H54 (cell line): ENCODE results near the gene LMF1.
"Not testable (repeated sequence)": the region's sequence is repeated elsewhere in the genome, so short reads cannot be mapped to it uniquely, and the experiment has no call there.

ENCODE experiments used
- DNase-seq: peaks from one replicate; pipeline ENCODE4 v3.0.0; 2011; ENCODE audit warnings: low spot score, mixed read lengths; ENCODE audit not compliant: insufficient read length
- FAIRE-seq: peaks from 3 replicates; lab custom pipeline; 2011; peaks lifted over from hg19 to GRCh38; lab: Jason Lieb, UNC
- POLR2A ChIP-seq: IDR thresholded peaks from 2 replicates; pipeline ENCODE4 v1.6.1; 2011; ENCODE audit warnings: low read depth, mild to moderate bottlenecking, low read length

Gene LMF1

GRCh38 chr16:844638-845350, 126.0 kb downstream of the LMF1 start:
- FAIRE-seq (no peak), DNase-seq (no peak)
- no peak for TF ChIP-seq POLR2A

- no peak for DNase-seq
- FAIRE-seq = no peak
- TF ChIP-seq POLR2A = no peak
Observed at GRCh38 chr16:843771-844170, 127.0 kb downstream of the LMF1 start.

GRCh38 chr16:842711-843560, 127.8 kb downstream of the LMF1 start:
- TF ChIP-seq POLR2A = no peak
- DNase-seq = no peak
- FAIRE-seq = no peak

- DNase-seq = no peak
- no peak for FAIRE-seq
- TF ChIP-seq POLR2A = no peak
Observed at GRCh38 chr16:842061-842476, 128.7 kb downstream of the LMF1 start.

DNA sequence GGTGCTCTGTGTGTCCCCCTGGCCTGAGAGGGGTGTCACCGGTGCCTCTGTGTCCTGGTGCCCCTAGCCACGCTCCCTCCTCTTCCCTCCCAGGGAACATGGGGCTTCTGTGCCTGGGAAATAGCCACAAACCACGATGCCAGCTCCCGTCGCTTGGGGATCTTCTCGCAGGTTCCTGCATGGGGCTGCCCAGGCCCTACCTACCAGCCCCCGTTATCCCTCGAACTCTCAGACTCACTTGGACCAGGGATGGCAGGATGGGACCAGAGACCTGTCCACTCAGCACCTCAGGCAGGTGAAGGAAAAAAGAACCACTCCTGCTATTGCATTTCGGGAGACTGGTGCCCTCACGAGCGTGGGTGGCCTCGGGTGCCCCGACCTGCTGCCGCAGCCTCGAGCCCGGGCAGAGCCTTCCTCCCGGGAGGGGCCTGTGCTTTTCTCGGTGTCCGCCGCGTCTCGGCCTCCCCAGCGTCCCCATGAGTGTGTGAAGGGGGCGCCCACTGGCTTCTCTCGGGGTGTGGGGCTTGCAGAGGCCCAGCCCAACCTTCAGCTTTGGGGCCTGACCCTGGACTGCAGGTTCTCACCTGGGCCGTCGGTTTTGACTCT, 129.2 kb downstream of the LMF1 start:
- no peak for DNase-seq
- TF ChIP-seq POLR2A = no peak
- FAIRE-seq = no peak

- DNase-seq = no peak
- no peak for TF ChIP-seq POLR2A
- FAIRE-seq = no peak
Observed at GRCh38 chr16:840561-841454, 130.0 kb downstream of the LMF1 start.

DNA sequence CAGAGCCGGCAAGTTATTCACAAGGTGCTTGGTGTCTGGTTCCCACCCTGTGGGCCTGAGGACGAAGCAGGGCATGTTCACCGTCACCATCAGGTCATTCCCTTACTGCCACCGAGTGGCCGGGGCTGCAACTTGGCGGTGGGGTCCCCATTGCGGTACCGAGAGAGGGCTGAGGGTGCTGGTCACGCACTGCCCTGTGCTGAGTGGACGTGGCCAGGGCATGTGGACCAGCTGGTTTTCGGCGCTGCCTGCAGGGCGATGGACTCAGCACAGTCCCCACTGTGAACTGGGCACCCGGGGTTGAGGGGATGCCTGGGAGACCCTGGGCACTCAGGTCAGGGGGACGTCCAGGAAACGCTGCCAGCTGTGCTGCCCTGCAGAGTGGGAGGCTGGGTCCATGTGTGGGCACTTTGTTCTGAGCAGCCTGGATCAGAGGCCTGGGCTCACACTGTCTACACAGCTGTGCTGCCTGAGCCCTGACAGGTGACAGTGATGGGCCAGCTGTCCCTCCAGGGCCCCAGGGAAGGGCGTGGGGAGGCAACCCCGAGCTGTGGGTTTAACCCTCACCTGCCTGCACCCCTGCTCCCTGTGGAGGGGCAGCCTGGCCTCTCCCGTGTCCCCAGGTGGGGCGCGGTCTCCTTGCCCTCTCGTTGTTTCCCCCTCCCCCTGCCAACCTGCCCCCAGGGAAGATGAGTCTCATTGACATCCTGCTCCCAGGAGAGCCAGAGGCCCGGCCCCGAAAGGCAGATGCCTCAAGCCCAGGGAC, 131.0 kb downstream of the LMF1 start:
- TF ChIP-seq POLR2A = no peak
- no peak for FAIRE-seq

GRCh38 chr16:838741-839140, 132.0 kb downstream of the LMF1 start:
- no peak for DNase-seq
- FAIRE-seq = no peak
- TF ChIP-seq POLR2A = no peak

More for the DNA sequence above, 131.0 kb downstream of the LMF1 start:
- no peak for DNase-seq

DNA sequence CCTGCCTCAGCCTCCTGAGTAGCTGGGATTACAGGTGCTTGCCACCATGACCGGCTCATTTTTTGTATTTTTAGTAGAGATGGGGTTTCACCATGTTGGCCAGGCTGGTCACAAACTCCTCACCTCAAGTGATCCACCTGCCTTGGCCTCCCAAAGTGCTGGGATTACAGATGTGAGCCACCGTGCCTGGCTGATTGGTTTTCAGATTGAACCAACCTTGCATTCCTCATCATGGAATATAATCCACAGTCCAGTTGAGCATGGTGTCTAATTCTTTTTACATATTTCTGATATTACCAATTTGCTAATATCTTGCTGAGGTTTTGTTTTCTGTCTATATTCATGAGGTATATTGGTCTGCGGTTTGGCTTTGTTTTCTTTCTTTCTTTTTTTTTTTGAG, 134.0 kb downstream of the LMF1 start:
- not testable (repeated sequence) for FAIRE-seq, DNase-seq

- DNase-seq (no peak), FAIRE-seq (no peak)
- TF ChIP-seq POLR2A = no peak
Observed at GRCh38 chr16:836221-836620, 134.6 kb downstream of the LMF1 start.

DNA sequence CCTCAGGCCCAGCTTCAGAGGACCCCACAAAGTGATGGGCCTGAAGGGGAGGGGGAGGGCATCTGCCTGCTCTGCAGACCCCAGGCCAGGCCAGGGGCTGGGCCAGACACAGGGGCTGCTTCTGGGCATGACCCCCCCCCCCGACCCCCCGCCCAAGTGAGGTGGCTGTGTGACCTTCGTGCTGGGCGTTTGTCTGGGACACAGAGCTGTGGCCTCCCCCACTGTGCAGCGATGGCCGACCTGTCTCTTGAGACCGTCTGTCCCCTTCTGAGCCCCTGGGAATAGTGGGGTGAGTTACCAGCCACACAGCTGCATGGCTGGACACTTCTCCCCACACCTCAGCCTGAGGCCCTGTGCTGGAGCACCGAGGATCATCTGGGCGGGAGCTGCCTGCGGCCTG, 135.4 kb downstream of the LMF1 start:
- FAIRE-seq = no peak
- no peak for TF ChIP-seq POLR2A
- DNase-seq = no peak

DNA sequence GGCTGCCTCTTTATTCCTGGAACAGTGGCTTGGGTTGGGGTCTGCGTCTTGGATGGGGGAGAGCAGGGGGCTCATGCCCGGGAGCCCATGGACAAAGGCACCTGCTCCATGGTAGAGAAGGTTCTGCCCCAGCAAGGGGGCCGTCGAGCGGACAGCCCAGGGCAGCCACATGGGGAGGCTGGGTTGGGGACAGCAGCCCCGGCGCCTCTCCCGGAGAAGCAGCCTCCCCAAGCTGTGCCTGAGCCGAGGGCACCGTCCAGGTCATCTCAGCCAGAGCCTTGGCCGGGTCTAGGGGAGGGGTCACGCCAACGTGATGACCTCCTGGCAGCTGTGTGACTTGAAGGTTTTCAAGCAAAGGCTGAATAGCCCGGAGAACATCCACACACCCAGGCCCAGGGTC, 137.4 kb downstream of the LMF1 start:
- no peak for FAIRE-seq
- no peak for TF ChIP-seq POLR2A

GRCh38 chr16:832652-833336, 138.0 kb downstream of the LMF1 start:
- DNase-seq (no peak), FAIRE-seq (no peak)
- TF ChIP-seq POLR2A = no peak

More for the DNA sequence above, 137.4 kb downstream of the LMF1 start:
- DNase-seq = no peak
